H1 (cell line): ENCODE measurements around the gene KIF1B. TPM values are rescaled to one million over a fixed set of nuclear protein-coding genes. Genes with fewer than 3 reads are reported as not detected.
"Not testable (repeated sequence)": the region's sequence is repeated elsewhere in the genome, so short reads cannot be mapped to it uniquely, and the experiment has no call there.

ENCODE experiments used
- CTCF ChIA-PET: fragments of 300-600 bp; sonication (Branson Sonifier 250); formaldehyde crosslinking; loops from one replicate; lab custom pipeline; 2021; ENCODE audit not compliant: partially characterized antibody; lab: Charles Lee
- POLR2A ChIA-PET: fragments of 300-600 bp; sonication (Branson Sonifier 250); formaldehyde crosslinking; loops from one replicate; lab custom pipeline; 2021; ENCODE audit warnings: inconsistent platforms; ENCODE audit not compliant: partially characterized antibody; lab: Charles Lee
- DNase-seq, 2 experiments: peaks; one replicate each; pipeline versions ENCODE4 v3.0.0 to v3.0.0-alpha.2; 2010 to 2022; ENCODE audit warnings: low spot score in 2 of 2, low read depth in 1 of 2, mixed read lengths in 1 of 2
- FAIRE-seq: peaks from 2 replicates; lab custom pipeline; 2011; peaks lifted over from hg19 to GRCh38; lab: Jason Lieb, UNC
- H2AFZ ChIP-seq: 2 replicates; pipeline ENCODE4 v1.8.1; 2012; ENCODE audit warnings: low read length, inconsistent platforms
- H2AK5ac ChIP-seq: 2 replicates; pipeline ENCODE4 v1.6.1; 2013; ENCODE audit warnings: low read depth, low read length
- H2BK120ac ChIP-seq: replicated peaks from 2 replicates; pipeline ENCODE3; 2013; ENCODE audit warnings: low read depth, low read length, inconsistent platforms
- H2BK12ac ChIP-seq: 2 replicates; pipeline ENCODE4 v1.6.1; 2013; ENCODE audit warnings: low read depth, low read length
- H2BK15ac ChIP-seq: 2 replicates; pipeline ENCODE4 v1.6.1; 2013; ENCODE audit warnings: low read length
- H2BK20ac ChIP-seq: 2 replicates; pipeline ENCODE4 v1.6.1; 2013; ENCODE audit warnings: low read length
- H2BK5ac ChIP-seq: 2 replicates; pipeline ENCODE4 v1.6.1; 2013; ENCODE audit warnings: low read depth, low read length
- H3K14ac ChIP-seq: 2 replicates; pipeline ENCODE4 v1.6.1; 2013; ENCODE audit warnings: inconsistent platforms; ENCODE audit not compliant: insufficient read length
- H3K18ac ChIP-seq: 2 replicates; pipeline ENCODE4 v1.6.1; 2013; ENCODE audit warnings: low read length; ENCODE audit errors: extremely low read depth
- H3K23ac ChIP-seq: 2 replicates; pipeline ENCODE4 v1.6.1; 2013; ENCODE audit warnings: inconsistent platforms; ENCODE audit not compliant: insufficient read length
- H3K23me2 ChIP-seq: 2 replicates; pipeline ENCODE4 v1.6.1; 2013; ENCODE audit warnings: low read depth, low read length
- H3K27ac ChIP-seq: 2 replicates; pipeline ENCODE4 v1.6.1; 2011; ENCODE audit warnings: low read depth, low read length, inconsistent platforms
- H3K27me3 ChIP-seq, 4 experiments: replicated peaks in 1 of 4; 1 replicate in 1 of 4; 2 replicates in 3 of 4; pipeline versions ENCODE4 v1.6.1 to v1.8.1; 2011 to 2013; ENCODE audit warnings: low read length in 3 of 4, mild to moderate bottlenecking in 3 of 4, inconsistent platforms in 2 of 4, mixed read lengths in 2 of 4, moderate library complexity in 1 of 4; ENCODE audit not compliant: control insufficient read depth in 3 of 4, insufficient read depth in 3 of 4; ENCODE audit errors: extremely low read depth in 1 of 4
- H3K36me3 ChIP-seq, 4 experiments: 2 replicates each; pipeline versions ENCODE4 v1.6.1 to v1.8.1; 2011 to 2013; ENCODE audit warnings: mild to moderate bottlenecking in 4 of 4, low read length in 3 of 4, moderate library complexity in 2 of 4, control low read depth in 1 of 4, inconsistent platforms in 1 of 4; ENCODE audit not compliant: insufficient read depth in 4 of 4, control insufficient read depth in 2 of 4
- H3K4ac ChIP-seq: replicated peaks from 2 replicates; pipeline ENCODE3; 2013; ENCODE audit warnings: low read length, low read depth, mixed read lengths, inconsistent platforms; ENCODE audit not compliant: insufficient read length
- H3K4me1 ChIP-seq, 4 experiments: replicated peaks in 1 of 4; 1 replicate in 1 of 4; 2 replicates in 3 of 4; pipeline versions ENCODE4 v1.6.1 to v1.8.1; 2011 to 2013; ENCODE audit warnings: low read length in 3 of 4, inconsistent platforms in 2 of 4, mixed read lengths in 1 of 4; ENCODE audit not compliant: insufficient read depth in 4 of 4, control insufficient read depth in 3 of 4
- H3K4me2 ChIP-seq, 2 experiments: 2 replicates each; pipeline versions ENCODE4 v1.6.1 to v1.8.1; 2011 to 2013; ENCODE audit warnings: low read depth in 2 of 2, low read length in 2 of 2, control low read depth in 1 of 2, inconsistent platforms in 1 of 2, mild to moderate bottlenecking in 1 of 2; ENCODE audit not compliant: insufficient read depth in 1 of 2
- H3K4me3 ChIP-seq, 4 experiments: fragments of 200-600, 300-600 bp in 1 of 4; sonication (generic), shearing (Covaris generic), sonication (Bioruptor Twin) in 1 of 4; 2 replicates each; pipeline versions ENCODE4 v1.5.1 to v1.8.1; 2011 to 2016; ENCODE audit warnings: low read length in 4 of 4, low read depth in 3 of 4, control low read depth in 2 of 4, inconsistent platforms in 2 of 4, mild to moderate bottlenecking in 2 of 4, mixed read lengths in 1 of 4, moderate library complexity in 1 of 4; ENCODE audit not compliant: insufficient read depth in 2 of 4; ENCODE audit errors: extremely low read depth in 1 of 4
- H3K56ac ChIP-seq: replicated peaks from 2 replicates; pipeline ENCODE3; 2013; ENCODE audit warnings: low read depth, mild to moderate bottlenecking, mixed read lengths, low read length, inconsistent platforms; ENCODE audit not compliant: insufficient read length
- H3K79me1 ChIP-seq: 2 replicates; pipeline ENCODE4 v1.6.1; 2013; ENCODE audit warnings: low read depth, low read length, control low read depth
- H3K79me2 ChIP-seq, 2 experiments: 2 replicates each; pipeline versions ENCODE4 v1.6.1 to v1.8.1; 2012 to 2013; ENCODE audit warnings: low read length in 2 of 2, mild to moderate bottlenecking in 2 of 2, inconsistent platforms in 1 of 2; ENCODE audit not compliant: insufficient read depth in 2 of 2, control insufficient read depth in 1 of 2
- H3K9ac ChIP-seq, 4 experiments: replicated peaks in 1 of 4; 1 replicate in 1 of 4; 2 replicates in 3 of 4; pipeline versions ENCODE4 v1.6.1 to v1.8.1; 2011 to 2013; ENCODE audit warnings: low read depth in 3 of 4, low read length in 3 of 4, control low read depth in 2 of 4, mild to moderate bottlenecking in 2 of 4, moderate library complexity in 2 of 4, inconsistent platforms in 1 of 4; ENCODE audit errors: extremely low read depth in 1 of 4
- H3K9me3 ChIP-seq, 2 experiments: 2 replicates each; pipeline versions ENCODE4 v1.6.1 to v1.8.1; 2012 to 2013; ENCODE audit warnings: mild to moderate bottlenecking in 2 of 2, moderate library complexity in 2 of 2, control low read depth in 1 of 2, inconsistent platforms in 1 of 2, low read depth in 1 of 2, low read length in 1 of 2, mixed read lengths in 1 of 2; ENCODE audit not compliant: insufficient read depth in 2 of 2
- H4K20me1 ChIP-seq, 2 experiments: replicated peaks in 1 of 2; 2 replicates each; pipeline versions ENCODE3 to v1.8.1; 2011 to 2013; ENCODE audit warnings: inconsistent platforms in 2 of 2, low read length in 2 of 2, mild to moderate bottlenecking in 1 of 2; ENCODE audit not compliant: insufficient read depth in 2 of 2, control insufficient read depth in 1 of 2
- H4K5ac ChIP-seq: 2 replicates; pipeline ENCODE4 v1.6.1; 2013; ENCODE audit warnings: low read length, low read depth, mixed read lengths, inconsistent platforms; ENCODE audit not compliant: insufficient read length
- H4K8ac ChIP-seq: 2 replicates; pipeline ENCODE4 v1.8.0; 2013; ENCODE audit warnings: mild to moderate bottlenecking, moderate library complexity, low read length, inconsistent platforms; ENCODE audit not compliant: insufficient read depth; ENCODE audit errors: extremely low read depth
- H4K91ac ChIP-seq: replicated peaks from 2 replicates; pipeline ENCODE3; 2013; ENCODE audit warnings: low read length, mixed read lengths, inconsistent platforms; ENCODE audit not compliant: insufficient read length
- WGBS, 2 experiments: shearing (Covaris generic) in 1 of 2; methylation state at CpG; one replicate each; pipeline versions ENCODE4 v1.1.6 to v1.1.7; 2013 to 2015; ENCODE audit warnings: low lambda C conversion rate in 2 of 2, mixed read lengths in 2 of 2, inconsistent platforms in 1 of 2, low coverage in 1 of 2, missing lambda C conversion rate in 1 of 2; ENCODE audit not compliant: insufficient replicate concordance in 2 of 2, insufficient coverage in 1 of 2, insufficient read length in 1 of 2; ENCODE audit errors: extremely low coverage in 1 of 2, missing lambda C conversion rate in 1 of 2; 5-methylcytosine and 5-hydroxymethylcytosine counted together
- polyA plus RNA-seq, 7 experiments: library from polyadenylated mRNA; depleted of rRNA in 3 of 7; stranded (reverse) in 5 of 7; unstranded in 2 of 7; fragments of >200 nt in 5 of 7; fragments of 200-250 nt in 2 of 7; gene quantifications; 1 replicate in 5 of 7; 2 replicates in 1 of 7; 4 replicates in 1 of 7; pipeline versions ENCODE4 v1.2.1 to v1.2.3, GENCODE V29; 2011 to 2013; ENCODE audit warnings: missing spikeins in 2 of 7, mixed read lengths in 2 of 7
- total RNA-seq: library from RNA; stranded (reverse); fragmentation: NEBNext Ultra II Directional; extraction: Animal tissue kit (Norgen Biotek cat#: 25700); gene quantifications from 2 replicates; pipeline ENCODE4 v1.2.1, GENCODE V29; 2021

Gene KIF1B
- total and polyA plus RNA-seq, 2 of the 8 experiments (the other 6 are each of a cell fraction or from before 2014, with no cell fraction given), result 39.1 to 74.2 TPM

DNA sequence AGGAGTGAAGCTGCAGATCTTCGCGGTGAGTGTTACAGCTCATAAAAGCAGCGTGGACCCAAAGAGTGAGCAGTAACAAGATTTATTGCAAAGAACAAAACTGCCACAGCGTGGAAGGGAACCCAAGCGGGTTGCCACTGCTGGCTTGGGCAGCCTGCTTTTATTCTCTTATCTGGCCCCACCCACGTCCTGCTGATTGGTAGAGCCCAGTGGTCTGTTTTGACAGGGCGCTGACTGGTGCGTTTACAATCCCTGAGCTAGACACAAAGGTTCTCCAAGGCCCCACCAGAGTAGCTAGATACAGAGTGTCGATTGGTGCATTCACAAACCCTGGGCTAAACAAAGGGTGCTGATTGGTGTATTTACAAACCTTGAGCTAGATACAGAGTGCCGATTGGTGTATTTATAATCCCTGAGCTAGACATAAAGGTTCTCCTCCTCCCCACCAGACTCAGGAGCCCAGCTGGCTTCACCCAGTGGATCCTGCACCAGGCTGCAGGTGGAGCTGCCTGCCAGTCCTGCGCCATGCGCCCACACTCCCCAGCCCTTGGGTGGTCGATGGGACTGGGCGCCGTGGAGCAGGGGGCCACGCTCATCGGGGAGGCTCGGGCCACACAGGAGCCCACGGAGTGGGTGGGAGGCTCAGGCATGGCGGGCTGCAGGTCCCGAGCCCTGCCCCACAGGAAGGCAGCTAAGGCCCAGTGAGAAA, 215.6 kb downstream of the KIF1B start:
- H2BK15ac ChIP-seq, H3K4me3 ChIP-seq, H3K9ac ChIP-seq, H3K56ac ChIP-seq, H3K18ac ChIP-seq, DNase-seq, H3K4me1 ChIP-seq, H3K36me3 ChIP-seq, FAIRE-seq, H4K91ac ChIP-seq, H3K79me1 ChIP-seq, H3K23ac ChIP-seq, H3K14ac ChIP-seq, H2BK120ac ChIP-seq, H2BK12ac ChIP-seq, H3K79me2 ChIP-seq, H2BK20ac ChIP-seq, H4K8ac ChIP-seq, H3K9me3 ChIP-seq, H3K27ac ChIP-seq, H3K4ac ChIP-seq, H2AFZ ChIP-seq, H4K5ac ChIP-seq, H3K23me2 ChIP-seq, H3K4me2 ChIP-seq, H2BK5ac ChIP-seq, H2AK5ac ChIP-seq, H3K27me3 ChIP-seq, H4K20me1 ChIP-seq: not testable (repeated sequence)
- ChIA-PET CTCF (interaction anchor here (0.7 to 1.4 kb wide), 3 partner anchors 18 to 59 kb away, joined by 3 to 6 read pairs (median 3); no protein-coding TSS in a partner anchor), POLR2A (interaction anchor here (0.6 to 0.9 kb wide), 2 partner anchors 13 to 49 kb away, joined by 3 to 4 read pairs; partner anchors contain the start of gene PEX14)
- WGBS, 2 experiments, result 93% methylated on average over 18 of the region's 21 CpGs; no CpG with 5 or more reads in 1 of the 2 experiments

DNA sequence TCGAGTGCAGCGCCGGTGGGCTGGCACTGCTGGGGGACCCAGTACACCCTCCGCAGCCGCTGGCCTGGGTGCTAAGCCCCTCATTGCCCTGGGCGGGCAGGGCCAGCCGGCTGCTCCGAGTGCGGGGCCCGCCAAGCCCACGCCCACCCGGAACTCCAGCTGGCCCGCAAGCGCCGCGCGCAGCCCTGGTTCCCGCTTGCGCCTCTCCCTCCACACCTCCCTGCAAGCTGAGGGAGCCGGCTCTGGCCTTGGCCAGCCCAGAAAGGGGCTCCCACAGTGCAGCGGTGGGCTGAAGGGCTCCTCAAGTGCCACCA, 216.1 kb downstream of the KIF1B start:
- not testable (repeated sequence) for H3K27ac ChIP-seq, H3K56ac ChIP-seq, H3K27me3 ChIP-seq, H4K91ac ChIP-seq, H2BK20ac ChIP-seq, H3K79me1 ChIP-seq, H2BK12ac ChIP-seq, H3K4me1 ChIP-seq, H3K79me2 ChIP-seq, H3K23ac ChIP-seq, H3K4me2 ChIP-seq, H2BK120ac ChIP-seq, DNase-seq, H3K14ac ChIP-seq, H4K20me1 ChIP-seq, H3K4me3 ChIP-seq, H3K9ac ChIP-seq, H2AK5ac ChIP-seq, H3K23me2 ChIP-seq, H3K9me3 ChIP-seq, H4K8ac ChIP-seq, FAIRE-seq, H3K36me3 ChIP-seq, H3K4ac ChIP-seq, H2BK5ac ChIP-seq, H2BK15ac ChIP-seq, H4K5ac ChIP-seq, H2AFZ ChIP-seq, H3K18ac ChIP-seq
- ChIA-PET POLR2A (interaction anchor here (0.6 to 0.9 kb wide), 2 partner anchors 13 to 49 kb away, joined by 3 to 4 read pairs; partner anchors contain the start of gene PEX14), CTCF (interaction anchor here (0.9 to 1.4 kb wide), 2 partner anchors 18 to 49 kb away, joined by 3 read pairs; no protein-coding TSS in a partner anchor)
- WGBS, 2 experiments, result 94% methylated on average over 10 of the region's 21 CpGs; no CpG with 5 or more reads in 1 of the 2 experiments
